Heart left ventricle (tissue), 13 donors: ENCODE data around the gene ARPIN.

Source experiments
- CTCF ChIP-seq, 12 donors: fragments of 200-600 bp; sonication (generic) in 4 of 12; IDR thresholded peaks; one replicate each; pipeline versions ENCODE4 v1.5.0 to v1.8.0; 2018 to 2022; ENCODE audit warnings: antibody characterized with exemption in 12 of 12, mild to moderate bottlenecking in 5 of 12
- POLR2A ChIP-seq, 2 donors: fragments of 450-650 bp; IDR thresholded peaks; one replicate each; pipeline ENCODE4 v1.6.1; 2017; ENCODE audit warnings: antibody characterized with exemption in 2 of 2, mild to moderate bottlenecking in 2 of 2, moderate library complexity in 2 of 2
- donor health status: ischemic (EF 13 %, LVEDD 7.1; RV severe dilation, severe dysfunction).
- donor health status: DM: no; HTN: yes; CAD: no.
- donor health status: DM: no; HTN: no; CAD: no.
- donor health status: ischemic (EF 25% LVEDD 6.9; RV normal size, moderate dysfunction).
- donor health status: ischemic (EF 25% LVEDD 5.7; RV mildly dilated, moderate dysfunction).
- donor health status: ischemic (EF 35%, LVEDD 5.7; RV mildly dilated, moderate dysfunction).
- donor health status: nonischemic (EF 11% LVEDD 7.7; RV severe dilation, severe dysfunction).
- donor health status: DM: yes; HTN: yes; CAD: no.
- donor health status: PGD.
- donor health status: ischemic (EF 29% LVEDD 5.4; RV normal size, mild dysfunction).
- donor health status: nonischemic (EF 23%, LVEDD 6.1; RV moderate dilation, normal function).

GRCh38 chr15:89864958-89865739, 47.6 kb downstream of the ARPIN start:
- no peak for TF ChIP-seq POLR2A (IDR thresholded peaks at IDR 0.05)
- TF ChIP-seq CTCF (IDR thresholded peaks at IDR 0.05) = no peak
